HG02588 (cell line): ENCODE measurements around the gene MYO5A.
A peak's percentile ranks its signal among the peaks of the same experiment; 100 is the strongest.

Experiments
- ATAC-seq: cut with Tn5 transposase; IDR thresholded peaks from one replicate; pipeline ENCODE4 v1.9.1; 2021; ENCODE audit warnings: mild to moderate bottlenecking, moderate library complexity; ENCODE audit not compliant: unreplicated experiment

The MYO5A gene

DNA sequence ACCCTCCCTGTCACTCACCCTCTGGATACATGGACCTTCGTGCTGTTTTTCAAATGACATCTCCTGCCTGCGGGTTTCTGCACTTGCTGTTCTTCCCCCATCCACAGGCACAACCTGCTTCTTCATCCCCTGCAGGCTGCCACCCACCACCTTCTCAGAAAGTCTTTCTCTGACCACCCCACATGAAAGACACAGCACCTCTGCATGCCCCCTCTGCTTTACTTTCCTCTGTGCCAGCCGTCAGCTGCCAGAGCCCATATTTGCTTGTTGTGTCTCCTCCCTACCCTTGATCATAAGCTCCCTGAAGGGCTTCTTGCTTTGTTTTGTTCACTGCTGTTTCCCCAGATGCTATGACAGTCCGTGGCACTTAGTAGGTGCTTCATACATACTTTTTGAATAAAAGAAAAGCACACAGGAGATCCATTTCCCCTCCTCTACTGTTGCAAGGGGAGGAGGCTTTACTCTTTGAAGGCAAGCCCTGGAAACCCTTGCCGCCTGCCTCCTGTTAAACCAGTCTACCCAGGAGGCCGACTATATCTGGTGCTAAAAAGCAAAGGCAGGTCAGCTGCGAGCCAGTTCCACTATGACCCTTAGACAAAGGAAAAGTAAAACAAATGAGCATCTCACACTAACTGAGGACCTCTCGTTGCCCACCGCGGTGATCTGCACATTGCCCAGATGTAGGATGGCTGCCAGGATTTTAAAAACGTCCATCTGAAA, 265.0 kb downstream of the MYO5A start:
- no peak for ATAC-seq

DNA sequence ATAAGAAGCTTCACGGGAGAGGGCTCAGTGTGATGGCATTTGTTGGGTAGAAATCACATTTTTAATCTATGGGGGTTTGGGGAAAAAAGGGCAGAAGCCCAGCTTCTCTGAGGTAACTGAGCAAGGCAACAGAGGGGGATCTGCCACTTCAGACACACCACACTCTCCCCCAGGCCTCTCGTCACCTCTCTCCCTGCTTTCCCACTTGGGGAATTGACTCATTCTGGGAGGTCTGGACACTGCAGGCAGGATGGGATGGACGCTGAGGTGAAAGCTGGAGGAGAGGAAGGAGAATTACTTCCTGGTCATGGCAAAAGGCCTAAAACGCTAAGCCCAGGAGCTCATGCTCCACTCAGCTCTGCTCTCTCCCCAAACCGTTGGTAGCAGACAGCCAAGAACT, 266.3 kb downstream of the MYO5A start:
- no peak for ATAC-seq

DNA sequence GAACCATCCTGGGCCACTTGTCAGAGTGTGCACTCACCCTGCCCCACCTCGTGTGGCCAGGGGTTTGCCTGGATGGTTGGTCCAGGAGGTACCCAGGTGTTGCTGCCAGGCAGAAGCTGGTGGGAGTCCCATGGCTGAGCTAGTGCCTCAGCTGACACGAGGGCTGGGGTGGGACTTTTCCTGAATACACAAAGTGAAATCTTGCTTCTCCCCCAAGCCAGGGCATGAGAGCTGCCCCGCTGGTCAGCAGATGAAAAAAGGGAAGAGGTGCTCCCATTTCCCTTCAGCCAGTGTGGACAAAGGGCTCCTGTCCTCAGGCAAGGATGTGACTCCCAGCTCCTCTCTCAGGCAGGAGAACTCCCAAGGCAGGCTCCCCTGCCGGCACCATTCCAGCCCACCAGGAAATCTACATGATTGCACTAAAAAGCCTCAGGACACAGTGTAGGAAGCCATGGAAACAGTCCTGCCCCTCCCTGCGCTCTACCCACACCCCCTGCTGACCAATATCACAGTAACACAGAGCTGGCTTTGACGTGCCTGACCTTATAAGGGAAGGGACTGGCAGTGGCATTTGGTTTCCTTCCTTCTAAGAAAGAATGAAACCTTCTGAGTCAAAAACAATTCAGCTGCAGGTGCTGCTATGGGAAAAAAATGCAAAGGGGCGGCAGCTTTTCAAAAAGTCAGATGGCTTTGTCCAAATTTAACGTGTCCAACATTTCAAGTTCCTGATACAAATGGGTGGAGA, 267.0 kb downstream of the MYO5A start:
- peak; percentile 99 for ATAC-seq

DNA sequence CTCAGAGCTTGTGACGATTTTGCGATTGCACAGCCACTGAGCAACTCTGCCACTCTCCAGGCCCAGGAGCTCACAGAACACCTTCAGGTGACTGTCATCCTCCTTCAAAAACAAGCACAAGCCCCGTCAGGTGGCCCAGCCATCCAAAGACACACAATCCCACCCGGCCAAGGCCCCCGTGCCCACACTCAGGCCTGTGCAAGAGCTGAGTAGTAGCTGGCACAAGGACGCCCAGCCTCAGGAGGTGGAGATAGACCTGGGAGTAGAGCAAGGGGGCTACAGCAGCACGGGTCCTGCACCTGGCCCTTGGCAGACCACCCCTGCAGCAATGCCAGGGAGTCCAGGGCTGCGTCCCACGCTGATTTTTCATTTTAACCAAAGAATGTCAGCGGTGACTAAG, 267.7 kb downstream of the MYO5A start:
- ATAC-seq: no peak

DNA sequence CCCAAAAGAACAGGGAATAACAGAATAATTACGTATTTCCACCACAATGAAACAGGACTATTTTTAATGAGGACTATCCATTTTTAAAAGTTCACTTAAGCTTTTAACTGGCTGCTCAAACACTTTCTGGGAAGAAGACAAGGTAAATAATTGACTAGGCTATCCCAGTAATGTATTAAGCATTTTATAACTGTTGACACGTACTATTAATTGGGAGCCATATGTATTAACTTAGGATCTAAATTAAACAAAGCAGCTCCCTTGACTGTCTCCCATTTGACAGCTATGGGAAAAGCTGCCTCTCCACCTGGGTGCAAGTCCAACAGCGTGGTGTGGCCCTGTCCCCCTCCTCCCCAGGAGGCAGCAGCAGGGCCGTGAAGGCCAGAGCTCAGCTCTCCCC, 269.2 kb downstream of the MYO5A start:
- ATAC-seq: no peak

DNA sequence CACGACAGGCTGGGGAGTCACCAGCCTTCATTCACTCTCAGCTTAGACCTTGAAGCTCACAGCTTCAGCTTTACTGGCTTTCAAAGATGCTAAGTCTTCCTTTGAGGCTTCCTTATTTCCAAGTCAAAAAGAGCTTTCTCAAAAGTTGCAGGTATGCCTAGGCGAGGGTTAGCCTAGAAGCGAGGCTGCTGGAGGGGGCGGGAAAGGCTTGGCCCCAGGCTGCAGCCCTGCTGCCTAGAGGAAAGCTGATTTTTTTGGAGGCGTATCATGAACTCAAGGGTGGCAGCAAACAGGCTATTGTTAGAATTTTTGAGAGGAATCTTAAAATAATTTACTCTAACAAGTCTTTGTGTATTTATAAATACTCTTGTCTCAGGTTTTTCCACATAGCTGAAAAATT, 270.2 kb downstream of the MYO5A start:
- no peak for ATAC-seq

DNA sequence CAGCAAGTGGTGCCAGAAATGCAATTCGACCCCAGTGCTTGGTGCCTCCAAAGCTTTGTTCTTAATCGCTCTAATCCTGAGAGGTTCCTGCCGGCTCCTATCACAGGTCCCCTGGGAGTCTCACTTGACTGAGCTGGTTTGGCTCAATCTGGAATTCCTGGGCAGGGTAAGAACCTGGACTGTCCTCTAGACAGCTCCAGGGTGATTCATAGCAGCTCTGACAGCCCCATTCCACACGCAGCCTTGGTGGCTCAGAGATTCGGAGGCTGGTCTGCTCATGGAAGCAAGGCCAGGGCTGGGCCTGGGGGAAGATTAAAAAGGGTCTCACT, 271.0 kb downstream of the MYO5A start:
- ATAC-seq: no peak
